HepG2 (cell line): ENCODE data around the gene ACTN3. TPM values are rescaled to one million over a fixed set of nuclear protein-coding genes. Genes with fewer than 3 reads are reported as not detected.

ENCODE experiments used
- ARID5B ChIP-seq: IDR thresholded peaks from 2 replicates; pipeline ENCODE4 v1.4.0; 2020; ENCODE audit warnings: mild to moderate bottlenecking, missing genetic modification reagents
- ATRX ChIP-seq: sonication (generic); formaldehyde crosslinking; IDR thresholded peaks from 2 replicates; pipeline ENCODE4 v1.4.0; 2020; ENCODE audit warnings: missing genetic modification reagents, borderline replicate concordance
- CHD4 ChIP-seq: fragments of 200-600 bp; sonication (generic); IDR thresholded peaks from 2 replicates; pipeline ENCODE4 v1.7.0; 2017; ENCODE audit warnings: mild to moderate bottlenecking, low read length, borderline replicate concordance
- GABPA ChIP-seq, 2 experiments: IDR thresholded peaks; 2 replicates each; pipeline ENCODE4 v1.6.1; 2011 to 2016; ENCODE audit warnings: low read depth in 2 of 2, low read length in 1 of 2, missing biosample characterization in 1 of 2, missing genetic modification characterization in 1 of 2
- HCFC1 ChIP-seq: fragments of 150-350 bp; IDR thresholded peaks from 2 replicates; pipeline ENCODE4 v1.6.1; 2014; ENCODE audit warnings: low read depth, low read length
- HDAC1 ChIP-seq: sonication (generic); formaldehyde crosslinking; IDR thresholded peaks from 2 replicates; pipeline ENCODE4 v1.5.1; 2020; ENCODE audit warnings: mild to moderate bottlenecking, missing genetic modification reagents
- REL ChIP-seq: sonication (generic); formaldehyde crosslinking; conservative IDR thresholded peaks from 2 replicates; pipeline ENCODE4 v1.8.0; 2022; ENCODE audit warnings: mild to moderate bottlenecking, missing genetic modification reagents, moderate library complexity
- ZHX2 ChIP-seq, 2 experiments: sonication (generic) in 1 of 2; formaldehyde crosslinking in 1 of 2; IDR thresholded peaks; 2 replicates each; pipeline versions ENCODE4 v1.6.1 to v1.9.0; 2014 to 2022; ENCODE audit warnings: antibody characterized with exemption in 1 of 2, borderline replicate concordance in 1 of 2, inconsistent platforms in 1 of 2, low read depth in 1 of 2, missing genetic modification reagents in 1 of 2
- ZNF138 ChIP-seq: sonication (generic); formaldehyde crosslinking; IDR thresholded peaks from 2 replicates; pipeline ENCODE4 v1.5.0; 2020; ENCODE audit warnings: mild to moderate bottlenecking, low read depth, missing genetic modification reagents
- ZNF510 ChIP-seq: sonication (generic); formaldehyde crosslinking; IDR thresholded peaks from 2 replicates; pipeline ENCODE4 v1.4.0; 2020; ENCODE audit warnings: low read depth, mild to moderate bottlenecking, missing genetic modification reagents
- ZNF530 ChIP-seq: sonication (generic); formaldehyde crosslinking; IDR thresholded peaks from 2 replicates; pipeline ENCODE4 v1.5.0; 2020; ENCODE audit warnings: low read depth, mild to moderate bottlenecking, missing genetic modification reagents
- ZNF687 ChIP-seq: sonication (generic); formaldehyde crosslinking; IDR thresholded peaks from 2 replicates; pipeline ENCODE4 v1.5.1; 2020; ENCODE audit warnings: mild to moderate bottlenecking, missing genetic modification reagents, moderate library complexity
- polyA plus RNA-seq, 8 experiments: library from polyadenylated mRNA; depleted of rRNA in 3 of 8; stranded (reverse) in 7 of 8; unstranded in 1 of 8; fragments of >200 nt; fragmentation: Illumina TruSeq in 4 of 8; extraction: Trizol in 4 of 8; gene quantifications; 2 replicates each; pipeline versions ENCODE4 v1.2.1 to v1.2.3, GENCODE V29; 2011 to 2016; ENCODE audit warnings: low read depth in 4 of 8, missing spikeins in 1 of 8, mixed read lengths in 1 of 8; ENCODE audit not compliant: insufficient read depth in 1 of 8
- total RNA-seq, 5 experiments: library from RNA; depleted of rRNA; stranded (reverse); fragments of >200 nt; fragmentation: Illumina TruSeq; extraction: Trizol; gene quantifications; 2 replicates each; pipeline ENCODE4 v1.2.3, GENCODE V29; 2016; ENCODE audit warnings: low read depth in 1 of 5
- TF ChIP-seq, protein P1 (sequence below): IDR thresholded peaks from 2 replicates; pipeline ENCODE4 v1.6.1; 2016; ENCODE audit warnings: missing genetic modification reagents, missing compliant biosample characterization

The ACTN3 gene
- total and polyA plus RNA-seq, 2 of the 13 experiments (the other 11 are each of a cell fraction or from before 2014, with no cell fraction given): 0.04 to 0.09 TPM

GRCh38 chr11:66509131-66509561, 37.6 kb upstream of the ACTN3 start (continued):
- TF ChIP-seq GABPA (IDR thresholded peaks at IDR 0.05; ENCODE audit: low read depth, low read length) (no peak), GABPA (CRISPR knock-in tag; IDR thresholded peaks at IDR 0.05; ENCODE audit: low read depth) (peak; percentile 6; the same call in 1 of the 2 replicates), ZNF530 (CRISPR knock-in tag) (no peak), HCFC1 (no peak), REL (CRISPR knock-in tag) (no peak), ARID5B (CRISPR knock-in tag) (peak; percentile 57), ZNF138 (no peak), ZHX2 (IDR thresholded peaks at IDR 0.05; ENCODE audit: low read depth) (0 out of 2 replicates have a peak, but pooled peaks have one; percentile 9), ZHX2 (CRISPR knock-in tag; IDR thresholded peaks at IDR 0.05; ENCODE audit: borderline replicate concordance) (no peak), ZNF687 (CRISPR knock-in tag) (peak; percentile 63), ZNF510 (CRISPR knock-in tag) (no peak), ATRX (CRISPR knock-in tag) (no peak), CHD4 (no peak), HDAC1 (CRISPR knock-in tag) (0 out of 2 replicates have a peak, but pooled peaks have one; percentile 46)
- TF ChIP-seq, protein P1, sequence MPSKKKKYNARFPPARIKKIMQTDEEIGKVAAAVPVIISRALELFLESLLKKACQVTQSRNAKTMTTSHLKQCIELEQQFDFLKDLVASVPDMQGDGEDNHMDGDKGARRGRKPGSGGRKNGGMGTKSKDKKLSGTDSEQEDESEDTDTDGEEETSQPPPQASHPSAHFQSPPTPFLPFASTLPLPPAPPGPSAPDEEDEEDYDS (CRISPR knock-in tag): no peak
